IPS DF 6.9 (cell line): ENCODE results near the gene MTCL1.

Experiments used
- DNase-seq: peaks from one replicate; pipeline ENCODE4 v3.0.0-alpha.2; 2013; ENCODE audit warnings: low read depth, low spot score
- H3K27ac ChIP-seq: one replicate; pipeline ENCODE4 v1.5.1; 2013; ENCODE audit warnings: low read length, control low read depth
- H3K27me3 ChIP-seq: 2 replicates; pipeline ENCODE4 v1.6.1; 2013; ENCODE audit warnings: mild to moderate bottlenecking, low read length; ENCODE audit not compliant: control insufficient read depth, insufficient read depth
- H3K36me3 ChIP-seq: 2 replicates; pipeline ENCODE4 v1.6.1; 2013; ENCODE audit warnings: low read length; ENCODE audit not compliant: control insufficient read depth, insufficient read depth
- H3K4me1 ChIP-seq: 2 replicates; pipeline ENCODE4 v1.6.1; 2013; ENCODE audit warnings: low read length; ENCODE audit not compliant: control insufficient read depth, insufficient read depth
- H3K4me3 ChIP-seq: 2 replicates; pipeline ENCODE4 v1.5.1; 2013; ENCODE audit warnings: mild to moderate bottlenecking, low read length
- H3K9me3 ChIP-seq: 2 replicates; pipeline ENCODE4 v1.6.1; 2013; ENCODE audit warnings: low read length, inconsistent platforms; ENCODE audit not compliant: control insufficient read depth, insufficient read depth
- WGBS: extraction: QIAGEN DNeasy Blood & Tissue Kit; methylation state at CpG from one replicate; pipeline ENCODE4 v1.1.7; 2013; ENCODE audit warnings: mixed read lengths, missing lambda C conversion rate; ENCODE audit not compliant: insufficient read length, insufficient coverage; 5-methylcytosine and 5-hydroxymethylcytosine counted together

MTCL1 gene

GRCh38 chr18:8770657-8771056 lies 65.3 kb downstream of the MTCL1 start:
- Histone ChIP-seq H3K27me3 (no peaks in the 10 kb centered on the region), H3K36me3 (no peaks in the 10 kb centered on the region), H3K4me3 (no peak overlapping the region), H3K4me1 (0 out of 2 replicates have a peak, but pooled peaks cover 2% of the 10 kb centered on the region), H3K27ac (no peak overlapping the region), H3K9me3 (no peaks in the 10 kb centered on the region)
- DNase-seq: no peak
- WGBS: no CpG with 5 or more reads among the region's 1 CpG

GRCh38 chr18:8771930-8772329 lies 66.6 kb downstream of the MTCL1 start:
- Histone ChIP-seq H3K36me3 (no peaks in the 10 kb centered on the region), H3K27ac (no peak overlapping the region), H3K27me3 (no peaks in the 10 kb centered on the region), H3K4me3 (no peak overlapping the region), H3K4me1 (no peaks in the 10 kb centered on the region), H3K9me3 (no peaks in the 10 kb centered on the region)
- no peak for DNase-seq
- no CpG with 5 or more reads among the region's 8 CpGs for WGBS

DNA sequence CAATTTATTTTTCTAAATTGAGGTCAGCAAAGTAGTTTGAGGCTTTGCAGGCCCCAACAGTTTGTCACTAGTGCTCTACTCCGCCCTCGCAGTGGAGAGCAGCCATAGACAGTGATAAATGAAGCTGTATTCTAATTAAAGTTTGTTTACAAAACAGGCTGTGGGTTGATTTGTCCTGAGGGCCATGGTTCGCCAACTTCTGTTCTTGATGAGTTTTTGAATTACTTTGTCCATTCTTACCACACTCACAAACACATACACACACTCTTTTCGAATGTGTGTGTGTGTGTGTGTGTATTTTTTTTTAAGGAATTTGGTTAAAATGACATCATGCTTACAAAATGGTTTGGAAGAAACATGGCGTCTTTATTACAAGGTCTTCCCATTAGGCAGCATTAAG lies 68.6 kb downstream of the MTCL1 start:
- Histone ChIP-seq H3K27ac (no peak overlapping the region), H3K27me3 (no peaks in the 10 kb centered on the region), H3K36me3 (no peaks in the 10 kb centered on the region), H3K4me1 (no peaks in the 10 kb centered on the region), H3K4me3 (no peak overlapping the region), H3K9me3 (no peaks in the 10 kb centered on the region)
- no CpG with 5 or more reads among the region's 5 CpGs for WGBS
- DNase-seq: no peak

DNA sequence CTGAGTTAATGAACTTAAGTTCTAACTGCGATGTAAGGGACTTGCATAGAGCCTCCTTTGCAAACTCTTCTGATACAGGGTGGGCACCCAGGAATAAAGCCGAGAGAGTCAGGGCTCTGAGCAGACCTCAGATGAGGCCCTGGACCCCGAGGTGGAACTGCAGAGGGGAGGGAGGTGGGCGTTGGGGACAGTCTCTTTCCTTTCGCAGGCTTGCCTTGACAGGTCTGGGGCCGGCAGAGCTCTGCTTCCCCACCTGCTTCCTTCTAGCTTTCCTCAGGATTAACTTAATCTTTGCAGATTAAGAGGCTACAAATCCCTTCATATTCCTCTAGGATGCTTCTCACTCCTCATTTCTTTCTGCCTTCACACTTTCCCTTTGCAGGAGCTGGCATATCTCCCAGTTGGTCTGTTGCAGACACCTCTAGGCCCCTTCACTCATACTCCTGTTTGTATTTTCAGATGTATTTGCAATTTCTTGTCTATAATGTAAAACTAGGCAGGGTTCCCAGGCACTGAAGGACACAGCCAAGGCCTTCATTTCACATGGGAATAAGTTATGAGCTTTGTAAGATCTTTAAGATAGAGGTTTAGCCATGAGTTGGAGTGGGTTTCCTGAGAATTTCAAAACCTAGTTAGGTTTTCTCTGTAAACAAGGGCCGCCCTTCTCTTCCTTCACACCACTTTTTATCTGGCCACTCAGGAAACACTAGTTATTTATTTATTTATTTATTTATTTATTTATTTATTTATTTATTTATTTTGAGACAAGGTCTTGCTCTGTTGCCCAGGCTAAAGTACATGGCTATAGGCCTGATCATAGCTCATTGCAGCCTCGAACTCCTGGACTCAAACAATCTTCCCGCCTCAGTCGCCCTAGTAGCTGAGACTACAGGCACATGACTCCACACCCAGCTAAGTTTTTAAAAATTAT lies 70.9 kb downstream of the MTCL1 start:
- Histone ChIP-seq H3K27me3 (no peaks in the 10 kb centered on the region), H3K4me3 (no peak overlapping the region), H3K27ac (no peak overlapping the region), H3K36me3 (no peaks in the 10 kb centered on the region), H3K9me3 (no peaks in the 10 kb centered on the region), H3K4me1 (no peaks in the 10 kb centered on the region)
- WGBS: no CpG with 5 or more reads among the region's 10 CpGs
- DNase-seq: no peak

GRCh38 chr18:8777846-8778245 lies 72.5 kb downstream of the MTCL1 start:
- Histone ChIP-seq H3K27ac (no peak overlapping the region), H3K4me3 (no peak overlapping the region), H3K36me3 (no peaks in the 10 kb centered on the region), H3K9me3 (no peaks in the 10 kb centered on the region), H3K27me3 (no peaks in the 10 kb centered on the region), H3K4me1 (no peaks in the 10 kb centered on the region)
- no CpG with 5 or more reads among the region's 3 CpGs for WGBS
- DNase-seq: no peak

DNA sequence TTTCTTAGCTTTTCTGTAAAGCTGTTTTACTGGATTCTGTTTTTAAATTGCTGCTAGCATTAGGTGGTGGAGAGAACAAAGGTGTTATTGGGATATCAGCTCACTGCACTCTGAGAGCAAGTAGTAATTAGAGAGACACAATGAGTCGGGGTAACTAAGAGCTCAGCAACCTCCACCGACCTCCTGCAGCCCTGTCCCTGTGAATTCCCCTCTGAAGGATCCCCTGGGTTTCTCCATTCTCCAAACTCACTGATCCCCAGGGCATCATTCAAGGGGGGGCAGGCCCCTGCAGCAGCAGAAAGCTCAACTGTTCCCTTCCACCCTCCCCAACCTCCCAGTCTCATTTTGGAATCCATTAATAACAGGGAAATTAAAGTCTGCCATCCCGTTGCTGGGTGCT lies 73.0 kb downstream of the MTCL1 start:
- Histone ChIP-seq H3K4me1 (no peaks in the 10 kb centered on the region), H3K27me3 (no peaks in the 10 kb centered on the region), H3K27ac (no peak overlapping the region), H3K4me3 (no peak overlapping the region), H3K9me3 (no peaks in the 10 kb centered on the region), H3K36me3 (no peaks in the 10 kb centered on the region)
- WGBS: no CpG with 5 or more reads among the region's 3 CpGs
- no peak for DNase-seq

- no peaks in the 10 kb centered on the region for H3K27me3 ChIP-seq
- no peak for DNase-seq
- H3K4me1 ChIP-seq: no peaks in the 10 kb centered on the region
- H3K4me3 ChIP-seq: no peak overlapping the region
- no peak overlapping the region for H3K27ac ChIP-seq
- no peaks in the 10 kb centered on the region; the same call in 1 of the 2 replicates for H3K36me3 ChIP-seq
- no CpG with 5 or more reads among the region's 16 CpGs for WGBS
- no peaks in the 10 kb centered on the region for H3K9me3 ChIP-seq
Observed at GRCh38 chr18:8778824-8779223, 73.5 kb downstream of the MTCL1 start.

DNA sequence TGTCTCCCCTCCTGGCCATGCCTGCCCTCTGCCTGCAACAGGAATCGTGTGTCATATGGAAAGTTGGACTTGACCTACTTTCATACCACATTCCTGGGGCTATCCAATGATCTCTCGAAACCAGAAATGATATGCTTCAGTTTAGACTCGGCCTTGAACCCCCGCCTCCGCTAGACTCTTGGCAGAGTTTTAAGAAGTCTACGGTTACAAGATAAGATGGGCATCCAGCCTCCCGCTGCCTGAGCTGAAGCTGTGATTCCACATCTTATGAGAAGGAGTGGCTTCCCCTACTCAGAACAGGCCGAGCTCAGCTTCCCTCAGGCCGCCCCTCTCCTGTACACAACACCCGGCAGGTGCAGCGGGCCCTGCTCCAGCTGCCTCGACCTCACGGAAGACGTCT lies 73.9 kb downstream of the MTCL1 start:
- no peak overlapping the region for H3K4me3 ChIP-seq
- H3K27ac ChIP-seq: no peak overlapping the region
- no peaks in the 10 kb centered on the region for H3K27me3 ChIP-seq
- no peaks in the 10 kb centered on the region for H3K9me3 ChIP-seq
- no peaks in the 10 kb centered on the region for H3K4me1 ChIP-seq
- H3K36me3 ChIP-seq: peaks cover 2% of the 10 kb centered on the region; the same call in 1 of the 2 replicates
- DNase-seq: no peak
- WGBS: no CpG with 5 or more reads among the region's 14 CpGs

- H3K27ac ChIP-seq: no peak overlapping the region
- no CpG with 5 or more reads among the region's 6 CpGs for WGBS
- H3K4me3 ChIP-seq: no peak overlapping the region
- no peak for DNase-seq
- H3K27me3 ChIP-seq: no peaks in the 10 kb centered on the region
- no peaks in the 10 kb centered on the region for H3K9me3 ChIP-seq
- peaks cover 3% of the 10 kb centered on the region; the same call in 1 of the 2 replicates for H3K36me3 ChIP-seq
- no peaks in the 10 kb centered on the region for H3K4me1 ChIP-seq
Observed at GRCh38 chr18:8780227-8780626, 74.9 kb downstream of the MTCL1 start.

DNA sequence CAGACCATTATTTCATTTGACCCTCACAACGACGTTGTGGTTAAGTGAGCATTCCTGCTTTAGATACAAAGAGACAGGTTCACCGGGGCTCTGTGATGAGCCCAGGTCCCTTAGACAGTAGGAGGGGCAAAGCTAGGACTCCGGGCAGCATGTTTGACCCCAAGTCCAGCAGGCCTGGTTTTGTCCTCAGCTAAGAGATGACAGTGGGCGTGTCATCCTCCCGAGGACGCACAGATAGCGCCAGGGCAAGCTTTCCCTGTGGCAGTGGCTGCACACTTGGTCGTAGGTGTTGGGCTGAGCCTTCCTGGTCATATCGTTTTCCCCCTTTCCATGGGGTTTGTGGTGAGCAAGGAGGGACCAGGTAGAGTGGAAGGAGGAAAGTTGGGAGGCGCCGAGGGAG lies 76.3 kb downstream of the MTCL1 start:
- no CpG with 5 or more reads among the region's 12 CpGs for WGBS
- no peak overlapping the region for H3K4me3 ChIP-seq
- H3K36me3 ChIP-seq: peaks cover 3% of the 10 kb centered on the region; the same call in 1 of the 2 replicates

More for the DNA sequence above, 76.3 kb downstream of the MTCL1 start:
- Histone ChIP-seq H3K27ac (no peak overlapping the region), H3K4me1 (no peaks in the 10 kb centered on the region), H3K9me3 (no peaks in the 10 kb centered on the region), H3K27me3 (no peaks in the 10 kb centered on the region)
- no peak for DNase-seq
